Immature natural killer cell (primary cell): ENCODE measurements around the gene PTPRE. TPM values are rescaled to one million over a fixed set of nuclear protein-coding genes. Genes with fewer than 3 reads are reported as not detected.

Experiments used
- DNase-seq, 3 donors: peaks; one replicate each; pipeline ENCODE4 v3.0.0; 2022; ENCODE audit warnings: mixed read lengths in 1 of 3
- H3K27ac Mint-ChIP-seq, 6 donors: one replicate each; pipeline ENCODE4 v1.8.0; 2020; ENCODE audit warnings: mixed read lengths in 6 of 6, mild to moderate bottlenecking in 5 of 6, inconsistent platforms in 4 of 6, moderate library complexity in 3 of 6
- H3K27me3 Mint-ChIP-seq, 3 donors: one replicate each; pipeline ENCODE4 v1.8.0; 2020 to 2021; ENCODE audit warnings: low read depth in 3 of 3, mild to moderate bottlenecking in 3 of 3, mixed read lengths in 3 of 3, moderate library complexity in 3 of 3, inconsistent platforms in 1 of 3
- H3K36me3 Mint-ChIP-seq, 3 donors: one replicate each; pipeline ENCODE4 v1.8.0; 2020; ENCODE audit warnings: mixed read lengths in 3 of 3, inconsistent platforms in 2 of 3, mild to moderate bottlenecking in 2 of 3
- H3K4me1 Mint-ChIP-seq, 2 donors: one replicate each; pipeline ENCODE4 v1.8.0; 2020; ENCODE audit warnings: inconsistent platforms in 2 of 2, mild to moderate bottlenecking in 2 of 2, mixed read lengths in 2 of 2, moderate library complexity in 1 of 2
- H3K4me3 Mint-ChIP-seq, 5 donors: one replicate each; pipeline ENCODE4 v1.8.0; 2020; ENCODE audit warnings: mild to moderate bottlenecking in 5 of 5, mixed read lengths in 5 of 5, inconsistent platforms in 3 of 5, moderate library complexity in 3 of 5
- H3K9me3 Mint-ChIP-seq, 6 donors: one replicate each; pipeline ENCODE4 v1.8.0; 2020; ENCODE audit warnings: mild to moderate bottlenecking in 6 of 6, mixed read lengths in 6 of 6, inconsistent platforms in 4 of 6, moderate library complexity in 3 of 6
- polyA plus RNA-seq, 3 donors: library from polyadenylated mRNA; unstranded; fragments of 300-500 nt; fragmentation: Illumina TruSeq; gene quantifications; one replicate each; pipeline ENCODE4 v1.2.3, GENCODE V29; 2021

The PTPRE gene
- polyA plus RNA-seq, 3 donors from 2014 or later: 35.7 to 73.1 (median 40.3) TPM

GRCh38 chr10:127995939-127996338 is 89.0 kb downstream of the PTPRE start:
- Mint-ChIP-seq H3K4me1 (peaks cover 8 to 10% of the 10 kb centered on the region in 2 donors), H3K27me3 (peaks cover 0 to 5% (median 2%) of the 10 kb centered on the region in 3 donors), H3K4me3 (no peak overlapping the region), H3K27ac (no peak overlapping the region), H3K36me3 (no peaks in the 10 kb centered on the region), H3K9me3 (no peaks in the 10 kb centered on the region)
- no peak for DNase-seq

- H3K9me3 Mint-ChIP-seq: no peaks in the 10 kb centered on the region
- H3K4me1 Mint-ChIP-seq: peaks cover 2 to 4% of the 10 kb centered on the region in 2 donors
- no peaks in the 10 kb centered on the region for H3K36me3 Mint-ChIP-seq
- no peak overlapping the region for H3K4me3 Mint-ChIP-seq
- DNase-seq: no peak
- H3K27me3 Mint-ChIP-seq: peaks cover 0 to 5% (median 2%) of the 10 kb centered on the region in 3 donors
- no peak overlapping the region for H3K27ac Mint-ChIP-seq
Measured at GRCh38 chr10:127996586-127996985, 89.7 kb downstream of the PTPRE start.

- Mint-ChIP-seq H3K9me3 (no peaks in the 10 kb centered on the region), H3K36me3 (no peaks in the 10 kb centered on the region), H3K4me3 (no peak overlapping the region), H3K27ac (no peak overlapping the region), H3K4me1 (no peaks in the 10 kb centered on the region), H3K27me3 (peaks cover 0 to 7% (median 2%) of the 10 kb centered on the region in 3 donors)
- no peak for DNase-seq
Measured at GRCh38 chr10:127997271-127997670, 90.4 kb downstream of the PTPRE start.

GRCh38 chr10:127997937-127998336 is 91.0 kb downstream of the PTPRE start:
- DNase-seq: no peak
- H3K36me3 Mint-ChIP-seq: no peaks in the 10 kb centered on the region
- H3K27me3 Mint-ChIP-seq: peaks cover 0 to 7% (median 2%) of the 10 kb centered on the region in 3 donors
- no peaks in the 10 kb centered on the region for H3K9me3 Mint-ChIP-seq
- no peaks in the 10 kb centered on the region for H3K4me1 Mint-ChIP-seq
- H3K27ac Mint-ChIP-seq: no peak overlapping the region
- no peak overlapping the region for H3K4me3 Mint-ChIP-seq

- H3K4me3 Mint-ChIP-seq: no peak overlapping the region
Measured at GRCh38 chr10:127998501-127999144, 91.7 kb downstream of the PTPRE start.

GRCh38 chr10:127999297-128000129 is 92.6 kb downstream of the PTPRE start:
- no peak for DNase-seq
- Mint-ChIP-seq H3K4me1 (no peaks in the 10 kb centered on the region), H3K27me3 (peaks cover 2 to 7% (median 2%) of the 10 kb centered on the region in 3 donors), H3K27ac (no peak overlapping the region), H3K36me3 (no peaks in the 10 kb centered on the region), H3K9me3 (no peaks in the 10 kb centered on the region), H3K4me3 (no peak overlapping the region)

More at GRCh38 chr10:127998501-127999144, 91.7 kb downstream of the PTPRE start:
- H3K36me3 Mint-ChIP-seq: no peaks in the 10 kb centered on the region
- peaks cover 0 to 7% (median 2%) of the 10 kb centered on the region in 3 donors for H3K27me3 Mint-ChIP-seq
- no peaks in the 10 kb centered on the region for H3K4me1 Mint-ChIP-seq
- no peak overlapping the region for H3K27ac Mint-ChIP-seq
- no peaks in the 10 kb centered on the region for H3K9me3 Mint-ChIP-seq
- DNase-seq: no peak

GRCh38 chr10:128000471-128001362 is 93.8 kb downstream of the PTPRE start:
- Mint-ChIP-seq H3K4me3 (no peak overlapping the region), H3K9me3 (no peaks in the 10 kb centered on the region)

GRCh38 chr10:128001363-128001745 is 94.5 kb downstream of the PTPRE start:
- Mint-ChIP-seq H3K27me3 (peaks cover 2 to 5% (median 2%) of the 10 kb centered on the region in 3 donors), H3K4me3 (no peak overlapping the region), H3K36me3 (no peaks in the 10 kb centered on the region), H3K9me3 (no peaks in the 10 kb centered on the region), H3K27ac (no peak overlapping the region), H3K4me1 (no peaks in the 10 kb centered on the region)
- no peak for DNase-seq

More at GRCh38 chr10:128000471-128001362, 93.8 kb downstream of the PTPRE start:
- Mint-ChIP-seq H3K36me3 (no peaks in the 10 kb centered on the region), H3K4me1 (no peaks in the 10 kb centered on the region), H3K27ac (no peak overlapping the region), H3K27me3 (peaks cover 2 to 7% (median 2%) of the 10 kb centered on the region in 3 donors)
- no peak for DNase-seq

- H3K27ac Mint-ChIP-seq: no peak overlapping the region
- no peaks in the 10 kb centered on the region for H3K36me3 Mint-ChIP-seq
- H3K4me3 Mint-ChIP-seq: no peak overlapping the region
- H3K27me3 Mint-ChIP-seq: peaks cover 2 to 3% (median 3%) of the 10 kb centered on the region in 3 donors
- no peaks in the 10 kb centered on the region for H3K4me1 Mint-ChIP-seq
- no peak for DNase-seq
- H3K9me3 Mint-ChIP-seq: no peaks in the 10 kb centered on the region
Measured at GRCh38 chr10:128001849-128002248, 94.9 kb downstream of the PTPRE start.

GRCh38 chr10:128003521-128003920 is 96.6 kb downstream of the PTPRE start:
- no peak for DNase-seq
- H3K27me3 Mint-ChIP-seq: peaks cover 2 to 4% (median 3%) of the 10 kb centered on the region in 3 donors
- no peaks in the 10 kb centered on the region for H3K9me3 Mint-ChIP-seq
- no peaks in the 10 kb centered on the region for H3K36me3 Mint-ChIP-seq
- H3K4me3 Mint-ChIP-seq: no peak overlapping the region
- no peaks in the 10 kb centered on the region for H3K4me1 Mint-ChIP-seq
- H3K27ac Mint-ChIP-seq: no peak overlapping the region

- Mint-ChIP-seq H3K4me1 (no peaks in the 10 kb centered on the region), H3K4me3 (no peak overlapping the region), H3K27ac (no peak overlapping the region), H3K9me3 (no peaks in the 10 kb centered on the region), H3K36me3 (no peaks in the 10 kb centered on the region), H3K27me3 (peaks cover 2 to 7% (median 3%) of the 10 kb centered on the region in 3 donors)
- DNase-seq: no peak
Measured at GRCh38 chr10:128005858-128006257, 99.0 kb downstream of the PTPRE start.

GRCh38 chr10:128007056-128007455 is 100.2 kb downstream of the PTPRE start:
- Mint-ChIP-seq H3K36me3 (no peaks in the 10 kb centered on the region), H3K4me1 (peaks cover 7 to 10% of the 10 kb centered on the region in 2 donors), H3K4me3 (no peak overlapping the region), H3K9me3 (no peaks in the 10 kb centered on the region), H3K27ac (no peak overlapping the region), H3K27me3 (peaks cover 8 to 12% (median 8%) of the 10 kb centered on the region in 3 donors)
- DNase-seq: no peak

GRCh38 chr10:128007971-128008370 is 101.1 kb downstream of the PTPRE start:
- Mint-ChIP-seq H3K27me3 (peaks cover 5 to 12% (median 11%) of the 10 kb centered on the region in 3 donors), H3K4me1 (peaks cover 7 to 10% of the 10 kb centered on the region in 2 donors), H3K36me3 (no peaks in the 10 kb centered on the region), H3K4me3 (no peak overlapping the region), H3K27ac (no peak overlapping the region), H3K9me3 (no peaks in the 10 kb centered on the region)
- DNase-seq: no peak
